ENCODE measurements around the gene CDH19. TPM values are rescaled to one million over a fixed set of nuclear protein-coding genes. Genes with fewer than 3 reads are reported as not detected.
"Not testable (repeated sequence)": the region's sequence is repeated elsewhere in the genome, so short reads cannot be mapped to it uniquely, and the experiment has no call there.

The CDH19 gene
- total RNA-seq, 1 donor from 2014 or later: not detected

DNA sequence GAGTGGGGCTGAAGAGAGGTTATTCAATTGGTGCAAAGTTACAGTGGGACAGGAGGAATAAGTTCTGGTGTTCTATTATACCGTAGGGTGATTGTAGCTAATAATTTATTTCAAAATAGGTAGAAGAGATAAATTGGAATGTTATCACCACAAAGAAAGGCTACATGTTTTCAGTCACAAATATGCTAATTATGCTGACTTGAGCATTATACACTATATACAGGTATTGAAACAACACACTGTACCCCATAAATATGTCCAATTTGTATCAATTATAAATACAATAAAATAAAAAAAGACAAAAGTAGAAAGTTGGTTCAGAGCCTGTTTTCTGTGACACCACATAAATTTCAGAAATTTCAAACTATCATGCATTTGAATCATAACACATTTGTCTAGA, 97.7 kb downstream of the CDH19 start:
- TF ChIP-seq, protein P1, sequence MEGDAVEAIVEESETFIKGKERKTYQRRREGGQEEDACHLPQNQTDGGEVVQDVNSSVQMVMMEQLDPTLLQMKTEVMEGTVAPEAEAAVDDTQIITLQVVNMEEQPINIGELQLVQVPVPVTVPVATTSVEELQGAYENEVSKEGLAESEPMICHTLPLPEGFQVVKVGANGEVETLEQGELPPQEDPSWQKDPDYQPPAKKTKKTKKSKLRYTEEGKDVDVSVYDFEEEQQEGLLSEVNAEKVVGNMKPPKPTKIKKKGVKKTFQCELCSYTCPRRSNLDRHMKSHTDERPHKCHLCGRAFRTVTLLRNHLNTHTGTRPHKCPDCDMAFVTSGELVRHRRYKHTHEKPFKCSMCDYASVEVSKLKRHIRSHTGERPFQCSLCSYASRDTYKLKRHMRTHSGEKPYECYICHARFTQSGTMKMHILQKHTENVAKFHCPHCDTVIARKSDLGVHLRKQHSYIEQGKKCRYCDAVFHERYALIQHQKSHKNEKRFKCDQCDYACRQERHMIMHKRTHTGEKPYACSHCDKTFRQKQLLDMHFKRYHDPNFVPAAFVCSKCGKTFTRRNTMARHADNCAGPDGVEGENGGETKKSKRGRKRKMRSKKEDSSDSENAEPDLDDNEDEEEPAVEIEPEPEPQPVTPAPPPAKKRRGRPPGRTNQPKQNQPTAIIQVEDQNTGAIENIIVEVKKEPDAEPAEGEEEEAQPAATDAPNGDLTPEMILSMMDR (conservative IDR thresholded peaks at IDR 0.05; ENCODE audit: low read depth, low read length): no peak
- no peak for DNase-seq (ENCODE audit: low read depth)

DNA sequence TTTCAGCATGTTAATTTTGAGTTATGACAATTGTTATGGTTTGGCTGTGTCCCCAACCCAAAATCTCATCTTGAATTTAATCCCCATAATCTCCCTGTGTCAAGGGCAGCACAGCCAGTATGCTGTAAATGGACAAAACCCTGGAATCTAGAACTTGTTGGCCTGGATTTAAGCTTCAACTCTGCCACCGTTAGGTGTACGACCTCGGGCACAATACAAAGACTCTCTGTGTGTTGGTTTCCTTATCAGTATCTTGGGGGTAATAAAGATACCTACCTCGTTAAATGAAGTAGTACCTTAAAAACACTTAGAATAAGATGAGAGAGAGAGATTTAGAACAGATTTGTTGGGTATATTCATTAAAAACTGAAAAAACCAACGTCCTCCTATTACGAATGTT, 106.5 kb downstream of the CDH19 start:
- no peak for DNase-seq (ENCODE audit: low read depth)
- no peak overlapping the region for H3K4me3 ChIP-seq (ENCODE audit: low read depth, low read length)
- TF ChIP-seq, protein P1 (conservative IDR thresholded peaks at IDR 0.05; ENCODE audit: low read depth, low read length): no peak

More for the DNA sequence above, 97.7 kb downstream of the CDH19 start:
- H3K4me3 ChIP-seq (ENCODE audit: low read depth, low read length): no peak overlapping the region

DNA sequence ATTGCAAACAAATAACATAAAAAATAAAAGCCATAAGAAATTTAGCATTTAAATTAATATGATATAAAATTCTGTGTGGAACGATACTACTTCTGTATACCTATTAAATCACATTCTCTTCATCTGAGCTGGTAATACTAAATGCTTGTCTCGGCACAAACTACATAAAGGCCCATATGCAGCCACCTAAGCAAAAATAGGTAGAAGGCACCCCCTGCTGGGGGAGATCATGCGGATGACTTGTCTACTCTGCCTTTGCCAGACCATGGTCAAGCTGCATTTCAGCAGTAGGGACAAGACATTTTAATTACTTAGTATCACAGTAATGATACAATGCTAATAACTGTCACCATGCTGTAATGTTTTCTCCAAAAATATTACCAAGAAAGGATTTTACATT, 108.0 kb downstream of the CDH19 start:
- no peak for DNase-seq (ENCODE audit: low read depth)
- TF ChIP-seq, protein P1 (conservative IDR thresholded peaks at IDR 0.05; ENCODE audit: low read depth, low read length): peak; percentile 80
- no peak overlapping the region for H3K4me3 ChIP-seq (ENCODE audit: low read depth, low read length)

DNA sequence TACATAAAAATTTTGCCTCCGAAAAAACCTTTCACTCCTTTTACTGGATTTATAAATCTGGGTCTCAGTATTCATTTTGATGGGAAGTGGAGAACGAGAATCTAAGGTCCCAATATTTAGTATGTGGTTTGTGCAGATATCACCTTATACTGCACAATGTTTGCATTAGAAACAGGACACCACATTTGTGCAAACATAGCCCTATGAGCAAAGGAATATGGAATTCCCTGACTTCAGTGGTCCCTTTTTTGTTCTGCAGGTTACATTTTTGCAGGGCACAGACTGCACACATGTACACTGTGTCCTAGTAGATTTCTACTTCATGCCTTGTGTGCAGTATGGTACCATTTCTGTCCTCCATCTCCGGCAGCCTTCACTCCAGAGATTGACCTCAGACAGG, 130.0 kb downstream of the CDH19 start:
- no peak overlapping the region for H3K4me3 ChIP-seq (ENCODE audit: low read depth, low read length)
- DNase-seq (ENCODE audit: low read depth): no peak
- TF ChIP-seq, protein P1 (conservative IDR thresholded peaks at IDR 0.05; ENCODE audit: low read depth, low read length): no peak

DNA sequence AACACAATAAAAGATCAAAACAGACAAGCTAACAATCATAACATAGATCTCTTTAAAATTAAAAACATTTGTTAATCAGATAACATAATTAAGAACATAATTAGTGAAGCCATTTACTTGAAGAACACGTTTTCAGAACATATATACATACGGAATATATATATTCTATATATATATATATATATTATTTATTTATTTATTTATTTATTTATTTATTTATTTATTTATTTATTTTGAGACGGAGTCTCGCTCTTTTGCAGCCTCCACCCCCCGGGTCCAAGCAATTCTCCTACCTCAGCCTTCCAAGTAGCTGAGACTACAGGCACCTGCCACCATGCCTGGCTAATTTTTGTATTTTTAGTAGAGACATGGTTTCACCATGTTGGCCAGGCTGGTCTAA, 137.7 kb downstream of the CDH19 start:
- not testable (repeated sequence) for H3K4me3 ChIP-seq (ENCODE audit: low read depth, low read length); DNase-seq (ENCODE audit: low read depth)

DNA sequence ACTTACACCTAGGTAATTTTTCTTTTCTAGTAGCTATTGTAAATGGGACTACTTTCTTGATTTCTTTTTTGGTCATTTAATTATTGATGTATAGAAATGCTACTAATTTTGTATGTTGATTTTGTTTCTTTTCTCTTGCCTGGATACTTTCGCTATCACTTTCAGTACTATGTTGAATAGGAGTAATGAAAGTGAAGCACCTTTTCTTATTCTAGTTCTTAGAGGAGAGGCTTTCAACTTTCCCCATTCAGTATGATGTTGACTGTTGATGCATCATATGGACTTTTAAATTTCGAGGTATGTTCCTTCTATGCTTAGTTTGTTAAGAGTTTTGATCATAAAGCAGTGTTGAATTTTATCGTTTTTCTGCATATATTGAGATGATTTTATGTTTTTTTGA, 142.5 kb downstream of the CDH19 start:
- H3K4me3 ChIP-seq (ENCODE audit: low read depth, low read length): no peak overlapping the region
- no peak for DNase-seq (ENCODE audit: low read depth)
- TF ChIP-seq, protein P1 (conservative IDR thresholded peaks at IDR 0.05; ENCODE audit: low read depth, low read length): no peak

DNA sequence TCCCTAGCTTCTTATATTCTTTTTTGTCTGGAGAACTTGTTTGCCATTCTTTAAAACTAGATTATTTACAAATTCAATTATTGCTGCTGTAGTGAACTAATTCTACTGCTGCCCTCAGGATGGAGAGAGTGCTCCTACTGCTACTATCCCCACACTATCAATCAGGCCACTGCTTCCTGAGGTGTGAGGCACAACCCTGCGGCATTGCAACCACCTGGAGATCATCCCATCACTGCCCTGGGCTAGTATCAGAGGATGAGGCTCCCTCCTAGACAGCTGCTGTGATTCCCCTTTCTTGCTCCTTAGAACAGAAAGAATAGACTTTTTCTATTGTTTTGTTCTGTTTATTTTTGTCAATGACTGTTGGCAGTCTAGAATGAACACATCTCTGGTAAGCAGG, 146.6 kb downstream of the CDH19 start:
- no peak for DNase-seq (ENCODE audit: low read depth)
- TF ChIP-seq, protein P1 (conservative IDR thresholded peaks at IDR 0.05; ENCODE audit: low read depth, low read length): no peak
- no peak overlapping the region for H3K4me3 ChIP-seq (ENCODE audit: low read depth, low read length)

Data from epithelial cell of proximal tubule (primary cell).